Measurements from ENCODE around the gene GOLGA8F. TPM values are rescaled to one million over a fixed set of nuclear protein-coding genes. Genes with fewer than 3 reads are reported as not detected.
"Not testable (repeated sequence)": the region's sequence is repeated elsewhere in the genome, so short reads cannot be mapped to it uniquely, and the experiment has no call there.

The GOLGA8F gene
- total RNA-seq: not detected
- not detected for polyA plus RNA-seq
- long read RNA-seq, donor 1: 0 reads
- long read RNA-seq, donor 2: 0 reads
- long read RNA-seq, donor 3: 0 reads

DNA sequence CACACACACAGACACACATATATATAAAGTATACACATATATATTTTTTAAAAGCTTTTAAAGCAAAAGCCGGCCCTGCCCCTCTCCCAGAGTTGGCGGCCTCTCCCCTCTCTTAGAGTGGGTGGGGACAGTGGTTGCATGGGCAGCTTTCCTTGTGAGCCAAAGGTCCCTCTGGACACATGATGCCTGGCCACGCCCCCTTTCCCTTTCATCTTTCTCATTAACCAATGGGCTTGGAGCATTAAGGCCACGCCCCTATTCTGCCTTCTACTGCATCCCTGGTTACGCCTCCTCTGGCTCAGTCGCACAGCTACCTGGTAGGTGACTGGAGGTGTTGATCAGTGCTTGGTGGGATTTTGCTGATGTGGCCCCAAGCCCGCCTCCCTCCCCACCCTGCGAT, at the start of gene GOLGA8F:
GOLGA8F (plus strand) TSS at position 301 of the 400 bp plus-strand sequence; CDS start at position 399, 98 bp downstream.
- DNase-seq; H3K9me3 ChIP-seq; H3K4me3 ChIP-seq; H3K36me3 ChIP-seq; H3K4me1 ChIP-seq; intact Hi-C loops (cut with DNase I); ATAC-seq; H3K27me3 ChIP-seq; H3K27ac ChIP-seq: not testable (repeated sequence)
- WGBS, 4 donors: no CpG with 5 or more reads among the region's 8 CpGs

DNA sequence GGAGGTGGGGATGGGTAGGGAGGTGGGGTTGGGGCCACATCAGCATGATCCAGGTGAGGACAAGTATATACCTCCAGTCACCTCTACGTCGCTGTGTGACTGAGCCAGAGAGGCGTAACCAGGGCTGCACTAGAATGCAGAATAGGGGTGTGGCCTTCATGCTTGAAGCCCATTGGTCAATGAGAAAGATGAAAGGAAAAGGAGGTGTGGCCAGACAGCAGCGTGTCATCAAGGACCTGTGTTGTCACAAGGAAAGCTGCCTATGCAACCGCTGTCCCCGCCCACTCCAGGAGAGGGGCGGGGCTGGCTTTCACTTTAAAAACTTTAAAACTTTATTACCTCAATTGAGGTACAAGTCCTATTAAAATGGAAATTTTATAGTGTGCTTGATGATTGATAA, 20.5 kb upstream of the GOLGA8F start, which contains the start of gene GOLGA6L24:
GOLGA6L24 (minus strand) TSS at position 101 of the 400 bp plus-strand sequence; CDS start at position 40, 61 bp downstream.
- intact Hi-C loops (cut with DNase I); ATAC-seq; H3K4me3 ChIP-seq; H3K4me1 ChIP-seq; H3K27me3 ChIP-seq; H3K9me3 ChIP-seq; H3K27ac ChIP-seq; H3K36me3 ChIP-seq; DNase-seq: not testable (repeated sequence)
- WGBS, 4 donors: no CpG with 5 or more reads among the region's 7 CpGs

DNA sequence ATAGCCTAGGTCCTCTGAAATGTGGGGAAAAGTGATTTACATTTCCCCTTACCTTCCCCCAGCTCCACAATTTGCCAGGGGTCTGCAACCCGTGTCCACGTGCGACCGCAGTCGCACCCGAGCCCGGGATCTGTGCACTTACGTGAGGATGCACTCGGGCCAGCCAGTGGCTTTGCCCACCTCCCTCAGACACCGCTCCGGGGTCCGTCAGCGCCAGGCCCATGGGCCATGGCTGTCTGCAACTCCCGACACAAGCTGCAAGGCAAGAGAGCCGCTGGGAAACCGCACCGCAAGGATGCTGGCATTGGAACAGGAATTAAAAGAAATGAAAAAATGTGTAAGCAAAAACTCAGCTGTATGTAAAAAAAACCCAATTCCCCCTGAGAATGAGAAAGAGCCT, 13.0 kb upstream of the GOLGA8F start:
- not testable (repeated sequence) for ATAC-seq
- WGBS, 4 donors: 88 to 100% (median 95%) methylated on average over 2 to 12 of the region's 17 CpGs; no CpG with 5 or more reads in 1 of the 4 donors

GRCh38 chr15:28380053-28380452, 1.6 kb downstream of the GOLGA8F start:
- DNase-seq; H3K36me3 ChIP-seq; H3K27ac ChIP-seq; H3K4me3 ChIP-seq; H3K27me3 ChIP-seq; H3K4me1 ChIP-seq; ATAC-seq; H3K9me3 ChIP-seq; intact Hi-C loops (cut with DNase I): not testable (repeated sequence)
- WGBS, 4 donors: 70 to 83% (median 76%) methylated on average over 2 to 3 of the region's 3 CpGs

More for the DNA sequence above, 13.0 kb upstream of the GOLGA8F start:
- H3K27ac ChIP-seq; H3K4me1 ChIP-seq; DNase-seq; H3K36me3 ChIP-seq; H3K27me3 ChIP-seq; H3K4me3 ChIP-seq; intact Hi-C loops (cut with DNase I); H3K9me3 ChIP-seq: not testable (repeated sequence)

DNA sequence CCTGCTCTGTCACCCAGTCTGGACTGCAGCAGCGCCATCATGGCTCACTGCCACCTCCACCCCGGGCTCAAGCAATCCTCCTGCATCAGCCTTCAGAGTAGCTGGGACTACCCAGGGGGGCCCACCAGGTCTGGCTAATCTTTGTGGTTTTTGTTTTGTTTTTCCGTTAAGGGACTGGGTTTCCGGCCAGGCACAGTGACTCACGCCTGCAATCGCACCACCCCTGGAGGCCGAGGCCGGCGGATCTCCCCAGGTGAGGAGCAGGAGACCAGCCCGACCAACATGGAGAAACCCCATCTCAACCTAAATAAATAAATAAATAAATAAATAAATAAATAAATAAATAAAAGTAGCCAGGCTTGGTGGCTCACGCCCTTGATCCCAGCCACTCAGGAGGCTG, 17.6 kb downstream of the GOLGA8F start:
- H3K27ac ChIP-seq: not testable (repeated sequence)
- WGBS, 4 donors: 67 to 100% (median 90%) methylated on average over 1 to 2 of the region's 11 CpGs

DNA sequence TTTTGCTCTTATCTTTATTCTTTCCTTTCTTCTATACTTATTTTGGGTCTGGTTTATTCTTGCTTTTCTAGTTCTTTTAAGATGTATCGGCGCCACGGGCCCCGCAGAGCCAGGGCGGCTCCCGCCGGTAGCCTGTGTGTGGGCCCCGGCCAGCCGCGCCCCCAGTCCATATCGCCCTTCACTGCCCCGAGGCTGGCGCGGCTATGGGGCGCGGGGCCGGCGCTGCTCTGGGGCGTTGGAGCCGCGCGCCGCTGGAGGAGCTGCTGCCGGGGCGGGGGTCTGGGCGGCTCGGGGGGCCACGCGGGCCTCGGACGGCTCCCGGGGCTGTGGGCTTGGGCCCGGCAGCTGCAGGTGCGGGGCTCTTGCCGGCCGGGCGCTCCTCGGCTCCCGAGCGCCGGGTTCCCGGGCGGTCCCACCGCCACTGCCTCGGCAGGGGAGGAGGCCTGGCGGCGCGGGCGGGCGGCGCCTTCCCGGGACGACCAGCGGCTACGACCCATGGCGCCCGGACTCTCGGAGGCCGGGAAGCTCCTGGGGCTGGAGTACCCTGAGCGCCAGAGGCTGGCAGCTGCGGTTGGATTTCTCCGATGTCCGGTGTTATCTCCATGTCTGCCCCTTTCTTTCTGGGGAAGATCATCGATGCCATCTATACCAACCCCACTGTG, 24.4 kb downstream of the GOLGA8F start:
- H3K4me1 ChIP-seq; H3K27me3 ChIP-seq; H3K9me3 ChIP-seq; H3K36me3 ChIP-seq; H3K27ac ChIP-seq; intact Hi-C loops (cut with DNase I); DNase-seq; H3K4me3 ChIP-seq: not testable (repeated sequence)
- no CpG with 5 or more reads among the region's 64 CpGs for WGBS, 4 donors
- ATAC-seq: peak in 3 of 4 donors; percentile 26 to 71 (median 58)

More for the DNA sequence above, 17.6 kb downstream of the GOLGA8F start:
- ATAC-seq; DNase-seq; intact Hi-C loops (cut with DNase I); H3K9me3 ChIP-seq; H3K4me3 ChIP-seq; H3K4me1 ChIP-seq; H3K36me3 ChIP-seq; H3K27me3 ChIP-seq: not testable (repeated sequence)

DNA sequence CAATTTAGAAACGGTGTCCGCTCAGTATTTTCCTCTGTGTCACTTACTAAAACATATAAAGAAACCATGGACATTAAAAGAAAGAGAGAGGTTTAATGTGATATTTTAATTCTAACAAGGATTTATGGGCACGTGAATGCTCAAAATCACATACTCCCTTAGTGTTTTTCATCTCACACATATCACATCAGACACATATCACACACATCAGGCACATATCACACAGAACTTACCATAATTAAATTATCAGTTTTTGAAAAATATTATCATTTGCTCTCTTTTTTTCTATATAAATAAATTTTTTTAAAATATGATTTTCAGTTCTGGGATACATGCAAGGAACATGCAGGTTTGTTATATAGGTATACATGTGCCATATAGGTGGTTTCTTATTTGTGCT, 42.0 kb downstream of the GOLGA8F start:
- H3K4me3 ChIP-seq; H3K36me3 ChIP-seq; H3K9me3 ChIP-seq; H3K27me3 ChIP-seq; intact Hi-C loops (cut with DNase I); H3K4me1 ChIP-seq; DNase-seq; H3K27ac ChIP-seq: not testable (repeated sequence)
- WGBS, 4 donors: 74 to 91% (median 81%) methylated on average over 1 to 2 of the region's 3 CpGs
- ATAC-seq: peak in 1 of 4 donors; percentile 30

DNA sequence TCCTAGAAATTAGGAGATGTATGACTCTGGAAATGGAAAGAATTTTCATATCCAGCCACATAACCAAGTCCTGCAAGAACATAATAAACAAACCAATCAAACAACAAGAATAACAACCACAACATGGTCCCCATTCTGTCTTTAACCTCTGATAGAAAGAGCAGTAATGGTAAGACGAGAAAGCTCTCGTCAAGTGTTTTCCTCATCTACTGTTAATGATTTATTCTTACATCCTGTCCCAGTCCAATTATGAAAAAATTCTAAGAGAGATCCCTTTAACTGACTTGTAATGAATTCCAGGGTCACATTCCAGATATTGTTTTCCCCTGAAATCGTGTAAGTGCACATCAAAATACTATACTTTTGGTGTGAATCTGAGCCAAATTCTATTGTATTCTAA, 57.1 kb downstream of the GOLGA8F start:
- H3K36me3 ChIP-seq; H3K4me3 ChIP-seq; H3K27ac ChIP-seq; DNase-seq; ATAC-seq; H3K4me1 ChIP-seq; H3K27me3 ChIP-seq; intact Hi-C loops (cut with DNase I); H3K9me3 ChIP-seq: not testable (repeated sequence)
- WGBS, 4 donors: no CpG with 5 or more reads among the region's 3 CpGs

Small RNA genes lying within 50 kb of the gene (microRNA-seq; reads per million reads assigned to microRNA genes)
- 0 reads per million in 4 donors for gene MIR4509-2

Other genes starting within 250 kb of the GOLGA8F start
- gene HERC2, start 56.5 kb upstream of the GOLGA8F start, total RNA-seq: 10 to 100 TPM; 38.0 to 70.5 (median 59.6) TPM
- 10 to 100 TPM; 25.9 to 49.0 TPM for gene HERC2, start 56.5 kb upstream of the GOLGA8F start, polyA plus RNA-seq
- not detected for gene GOLGA6L24, start 20.6 kb upstream of the GOLGA8F start, total RNA-seq
- gene GOLGA6L24, start 20.6 kb upstream of the GOLGA8F start, polyA plus RNA-seq: not detected
- not detected for gene GOLGA8G, start 154.3 kb downstream of the GOLGA8F start, total RNA-seq
- gene GOLGA8G, start 154.3 kb downstream of the GOLGA8F start, polyA plus RNA-seq: not detected
- not detected for gene GOLGA6L25, start 174.9 kb downstream of the GOLGA8F start, total RNA-seq
- gene GOLGA6L25, start 174.9 kb downstream of the GOLGA8F start, polyA plus RNA-seq: not detected